Gastroesophageal sphincter (tissue), 4 donors: ENCODE results near the gene OGDH. TPM values are rescaled to one million over a fixed set of nuclear protein-coding genes. Genes with fewer than 3 reads are reported as not detected.
"Not testable (repeated sequence)": the region's sequence is repeated elsewhere in the genome, so short reads cannot be mapped to it uniquely, and the experiment has no call there.

Experiments used
- ATAC-seq: fragments of 150-250 bp; one replicate; pipeline ENCODE4 v1.9.1; 2016; ENCODE audit warnings: mild to moderate bottlenecking, moderate library complexity
- H3K27ac ChIP-seq, 4 donors: fragments of 200-600 bp; sonication (generic) in 3 of 4; 1 replicate in 3 of 4; 2 replicates in 1 of 4; pipeline ENCODE4 v1.5.1; 2016 to 2019
- H3K27me3 ChIP-seq: fragments of 200-600 bp; sonication (generic); one replicate; pipeline ENCODE4 v1.5.1; 2019
- H3K36me3 ChIP-seq, 2 donors: fragments of 200-600 bp; sonication (generic); one replicate each; pipeline ENCODE4 v1.5.1; 2019; ENCODE audit warnings: control low read depth in 1 of 2
- H3K4me1 ChIP-seq, 3 donors: fragments of 200-600 bp; sonication (generic); 1 replicate in 2 of 3; 2 replicates in 1 of 3; pipeline ENCODE4 v1.5.1; 2016 to 2019; ENCODE audit warnings: control low read depth in 2 of 3
- H3K4me3 ChIP-seq, 2 donors: fragments of 200-600 bp; sonication (generic); one replicate each; pipeline ENCODE4 v1.5.1; 2019; ENCODE audit warnings: mild to moderate bottlenecking in 1 of 2, moderate library complexity in 1 of 2
- H3K9me3 ChIP-seq, 3 donors: fragments of 200-600 bp; sonication (generic); one replicate each; pipeline ENCODE4 v1.5.1; 2017 to 2019; ENCODE audit warnings: control low read depth in 2 of 3
- EP300 ChIP-seq: sonication (generic); formaldehyde crosslinking; IDR thresholded peaks from one replicate; pipeline ENCODE4 v1.6.1; 2017; ENCODE audit warnings: antibody characterized with exemption, mild to moderate bottlenecking
- POLR2A ChIP-seq, 2 donors: fragments of 450-650 bp; IDR thresholded peaks; one replicate each; pipeline ENCODE4 v1.6.1; 2017; ENCODE audit warnings: antibody characterized with exemption in 2 of 2, mild to moderate bottlenecking in 2 of 2, moderate library complexity in 1 of 2
- POLR2AphosphoS5 ChIP-seq: sonication (generic); formaldehyde crosslinking; IDR thresholded peaks from one replicate; pipeline ENCODE4 v1.6.1; 2017; ENCODE audit warnings: antibody characterized with exemption
- WGBS, 2 donors: methylation state at CpG; one replicate each; pipeline ENCODE4 v1.1.5; 2018; ENCODE audit warnings: low coverage in 1 of 2; 5-methylcytosine and 5-hydroxymethylcytosine counted together
- total RNA-seq, 4 donors: library from RNA; depleted of rRNA; stranded (reverse); fragments of >200 nt; gene quantifications; one replicate each; pipeline ENCODE4 v1.1.0, GENCODE V29; 2016
- TF ChIP-seq, protein P1 (sequence below), 4 experiments: fragments of 200-600 bp in 2 of 4; fragments of 450-650 bp in 2 of 4; sonication (generic) in 1 of 4; IDR thresholded peaks; one replicate each; pipeline ENCODE4 v1.5.1; 2017 to 2019; ENCODE audit warnings: antibody characterized with exemption in 4 of 4, mild to moderate bottlenecking in 2 of 4, moderate library complexity in 2 of 4

OGDH gene
- total RNA-seq, 4 donors from 2014 or later, result 112 to 222 (median 137) TPM

DNA sequence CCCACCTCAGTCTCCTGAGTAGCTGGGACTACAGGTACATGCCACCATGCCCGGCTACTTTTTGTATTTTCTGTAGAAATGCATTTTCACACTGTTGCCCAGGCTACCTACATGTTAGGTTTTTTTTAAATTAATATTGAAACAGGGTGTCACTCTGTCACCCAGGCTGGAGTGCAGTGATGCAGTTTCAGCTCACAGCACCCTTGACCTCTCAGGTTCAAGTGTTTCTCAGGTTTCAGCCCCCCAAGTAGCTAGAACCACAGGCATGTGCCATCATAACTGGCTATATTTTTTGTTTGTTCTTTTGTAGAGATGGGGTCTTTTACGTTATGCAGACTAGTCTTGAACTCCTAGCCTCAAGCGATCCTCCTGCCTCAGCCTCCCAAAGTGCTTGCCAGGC is 109.8 kb downstream of the OGDH start:
- H3K27me3 ChIP-seq, result no peaks in the 10 kb centered on the region
- no peak overlapping the region for H3K27ac ChIP-seq
- no peak for ATAC-seq
- WGBS, 2 donors, result 85 to 90% methylated on average over 2 of the region's 3 CpGs
- H3K4me1 ChIP-seq, result no peaks in the 10 kb centered on the region
- H3K4me3 ChIP-seq, result no peak overlapping the region
- H3K36me3 ChIP-seq, result no peaks in the 10 kb centered on the region
- no peak for TF ChIP-seq EP300
- no peak for TF ChIP-seq POLR2A (IDR thresholded peaks at IDR 0.05)
- TF ChIP-seq, protein P1, sequence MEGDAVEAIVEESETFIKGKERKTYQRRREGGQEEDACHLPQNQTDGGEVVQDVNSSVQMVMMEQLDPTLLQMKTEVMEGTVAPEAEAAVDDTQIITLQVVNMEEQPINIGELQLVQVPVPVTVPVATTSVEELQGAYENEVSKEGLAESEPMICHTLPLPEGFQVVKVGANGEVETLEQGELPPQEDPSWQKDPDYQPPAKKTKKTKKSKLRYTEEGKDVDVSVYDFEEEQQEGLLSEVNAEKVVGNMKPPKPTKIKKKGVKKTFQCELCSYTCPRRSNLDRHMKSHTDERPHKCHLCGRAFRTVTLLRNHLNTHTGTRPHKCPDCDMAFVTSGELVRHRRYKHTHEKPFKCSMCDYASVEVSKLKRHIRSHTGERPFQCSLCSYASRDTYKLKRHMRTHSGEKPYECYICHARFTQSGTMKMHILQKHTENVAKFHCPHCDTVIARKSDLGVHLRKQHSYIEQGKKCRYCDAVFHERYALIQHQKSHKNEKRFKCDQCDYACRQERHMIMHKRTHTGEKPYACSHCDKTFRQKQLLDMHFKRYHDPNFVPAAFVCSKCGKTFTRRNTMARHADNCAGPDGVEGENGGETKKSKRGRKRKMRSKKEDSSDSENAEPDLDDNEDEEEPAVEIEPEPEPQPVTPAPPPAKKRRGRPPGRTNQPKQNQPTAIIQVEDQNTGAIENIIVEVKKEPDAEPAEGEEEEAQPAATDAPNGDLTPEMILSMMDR (IDR thresholded peaks at IDR 0.05), result no peak
- TF ChIP-seq POLR2AphosphoS5, result no peak
- no peaks in the 10 kb centered on the region for H3K9me3 ChIP-seq

DNA sequence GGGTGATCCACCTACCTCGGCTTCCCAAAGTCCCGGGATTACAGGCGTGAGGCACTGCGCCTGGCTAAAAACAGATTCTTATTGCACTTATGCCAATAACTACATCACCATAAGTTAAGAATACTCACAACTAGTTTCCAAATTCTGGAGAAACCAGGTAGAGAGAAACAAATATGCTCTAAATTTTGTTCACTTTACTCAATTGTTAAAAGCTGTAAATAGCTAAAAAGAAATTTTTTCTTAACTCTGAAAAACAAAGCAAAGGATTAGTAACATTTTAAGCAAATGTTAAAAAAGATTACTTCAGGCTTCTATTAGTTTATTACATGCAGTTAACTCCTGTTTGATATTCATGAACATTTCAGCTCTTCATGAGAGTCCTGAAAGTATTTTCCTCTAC is 113.9 kb downstream of the OGDH start:
- no peaks in the 10 kb centered on the region for H3K9me3 ChIP-seq

DNA sequence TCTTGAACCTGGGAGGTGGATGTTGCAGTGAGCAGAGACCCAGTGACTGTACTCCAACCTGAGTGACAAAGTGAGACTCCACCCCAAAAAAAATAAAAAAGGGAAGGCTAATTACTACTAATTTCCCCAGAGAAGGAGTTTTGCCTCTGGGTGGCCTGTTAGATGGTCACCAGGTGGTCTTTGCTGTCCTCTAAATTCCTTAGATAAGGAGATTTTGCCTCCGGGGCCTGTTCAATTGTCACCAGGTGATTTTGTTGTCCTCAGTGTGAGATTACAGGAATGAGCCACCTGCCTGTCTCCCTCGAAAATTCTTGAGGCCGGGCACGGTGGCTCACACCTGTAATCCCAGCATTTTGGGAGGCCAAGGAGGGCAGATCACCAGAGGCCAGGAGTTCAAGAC is 117.8 kb downstream of the OGDH start:
- no peak overlapping the region for H3K27ac ChIP-seq
- H3K9me3 ChIP-seq, result no peaks in the 10 kb centered on the region
- ATAC-seq, result no peak
- H3K27me3 ChIP-seq, result no peaks in the 10 kb centered on the region
- TF ChIP-seq EP300 (no peak), POLR2AphosphoS5 (no peak), POLR2A (IDR thresholded peaks at IDR 0.05) (no peak)
- TF ChIP-seq, protein P1 (IDR thresholded peaks at IDR 0.05), result no peak
- WGBS, 2 donors, result 57% methylated on average over 3 of the region's 4 CpGs; no CpG with 5 or more reads in 1 of the 2 donors
- no peaks in the 10 kb centered on the region for H3K36me3 ChIP-seq
- no peak overlapping the region for H3K4me3 ChIP-seq
- no peaks in the 10 kb centered on the region for H3K4me1 ChIP-seq

More for the DNA sequence above, 113.9 kb downstream of the OGDH start:
- H3K4me3 ChIP-seq, result no peak overlapping the region
- no peaks in the 10 kb centered on the region for H3K36me3 ChIP-seq
- WGBS, 2 donors, result 98% methylated on average over 4 of the region's 4 CpGs; no CpG with 5 or more reads in 1 of the 2 donors
- no peak for ATAC-seq
- no peaks in the 10 kb centered on the region for H3K27me3 ChIP-seq
- H3K4me1 ChIP-seq, result no peaks in the 10 kb centered on the region
- no peak overlapping the region for H3K27ac ChIP-seq
- TF ChIP-seq POLR2AphosphoS5, result no peak
- TF ChIP-seq EP300, result no peak
- no peak for TF ChIP-seq POLR2A (IDR thresholded peaks at IDR 0.05)
- TF ChIP-seq, protein P1 (IDR thresholded peaks at IDR 0.05), result no peak

DNA sequence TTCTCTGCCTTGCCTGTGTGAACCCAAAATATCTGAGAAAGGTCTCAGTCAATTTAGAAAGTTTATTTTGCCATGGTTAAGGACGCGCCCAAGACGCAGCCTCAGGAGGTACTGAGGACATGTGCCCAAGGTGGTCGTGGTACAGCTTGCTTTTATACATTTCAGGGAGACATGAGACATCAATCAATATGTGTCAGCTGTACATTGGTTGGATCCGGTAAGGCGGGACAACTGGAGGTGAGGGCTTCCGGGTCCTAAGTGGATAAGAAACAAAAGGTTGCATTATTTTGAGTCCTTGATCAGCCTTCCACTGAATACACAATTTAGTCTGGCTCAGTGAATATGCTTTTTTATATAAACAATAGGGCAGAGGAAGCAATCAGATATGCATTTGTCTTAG is 119.8 kb downstream of the OGDH start:
- 65 to 78% methylated on average over 4 to 7 of the region's 7 CpGs for WGBS, 2 donors
- H3K9me3 ChIP-seq, ATAC-seq, H3K4me1 ChIP-seq, H3K4me3 ChIP-seq, H3K36me3 ChIP-seq, H3K27ac ChIP-seq, H3K27me3 ChIP-seq: not testable (repeated sequence)

DNA sequence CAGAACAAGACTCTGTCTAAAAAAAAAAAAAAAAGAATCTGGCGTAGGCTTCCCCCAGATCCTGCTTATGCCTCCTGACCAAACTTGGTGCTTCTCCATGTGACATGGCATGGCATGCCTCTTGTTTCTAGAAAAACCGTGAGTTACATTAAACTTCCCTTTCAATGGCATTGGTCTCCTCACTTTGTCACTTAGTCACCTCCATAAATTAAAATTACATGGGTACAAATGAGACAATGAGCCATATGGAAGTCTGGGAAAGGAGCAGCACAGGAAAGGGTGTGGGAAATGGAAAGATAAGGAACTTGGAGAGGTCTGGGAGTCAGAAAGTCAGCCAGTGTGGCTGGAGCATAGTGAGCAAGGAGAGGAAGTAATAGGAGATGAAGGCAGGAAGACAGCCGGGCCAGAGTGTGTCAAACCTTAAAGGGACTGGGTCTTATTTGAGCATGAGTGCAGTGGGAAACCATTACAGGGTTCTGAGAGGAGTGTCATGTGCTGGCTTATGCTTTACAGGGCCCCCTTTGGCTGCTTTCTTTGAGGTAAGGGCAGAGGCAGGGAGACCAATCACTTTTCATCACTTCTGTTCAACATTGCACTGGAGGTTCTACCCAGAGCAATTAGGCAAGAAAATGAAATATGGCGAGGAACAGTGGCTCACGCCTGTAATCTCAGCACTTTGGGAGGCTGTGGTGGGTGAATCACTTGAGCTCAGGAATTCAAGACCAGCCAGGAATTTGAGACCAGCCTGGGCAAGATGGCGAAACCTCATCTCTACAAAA is 120.9 kb downstream of the OGDH start:
- no peak overlapping the region for H3K27ac ChIP-seq
- H3K4me3 ChIP-seq, result no peak overlapping the region
- no peaks in the 10 kb centered on the region for H3K27me3 ChIP-seq
- no peaks in the 10 kb centered on the region for H3K4me1 ChIP-seq
- H3K36me3 ChIP-seq, result peaks cover 0 to 7% of the 10 kb centered on the region in 2 donors
- ATAC-seq, result no peak
- H3K9me3 ChIP-seq, result no peaks in the 10 kb centered on the region
- WGBS, 2 donors, result 65 to 88% methylated on average over 1 to 5 of the region's 6 CpGs
- TF ChIP-seq POLR2AphosphoS5, result no peak

DNA sequence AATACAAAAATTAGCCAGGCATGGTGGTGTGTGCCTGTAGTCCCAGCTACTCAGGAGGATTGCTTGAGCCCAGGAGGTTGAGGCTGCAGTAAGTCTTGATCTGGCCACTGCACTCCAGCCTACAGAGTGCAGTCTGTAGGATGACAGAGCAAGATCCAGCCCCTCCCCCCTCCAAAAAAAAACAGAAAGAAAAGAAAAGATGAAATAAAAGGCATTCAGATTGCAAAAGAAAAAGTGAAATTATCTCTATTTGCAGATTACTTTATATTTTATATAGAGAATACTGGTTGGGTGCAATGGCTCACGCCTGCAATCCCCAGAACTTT is 121.5 kb downstream of the OGDH start:
- Histone ChIP-seq H3K9me3 (no peaks in the 10 kb centered on the region), H3K27ac (no peak overlapping the region), H3K27me3 (no peaks in the 10 kb centered on the region), H3K4me3 (no peak overlapping the region), H3K36me3 (peaks cover 0 to 7% of the 10 kb centered on the region in 2 donors), H3K4me1 (no peaks in the 10 kb centered on the region)
- no peak for ATAC-seq
- 100% methylated on average over 1 of the region's 1 CpG; no CpG with 5 or more reads in 1 of the 2 donors for WGBS, 2 donors
- TF ChIP-seq POLR2A (IDR thresholded peaks at IDR 0.05), result no peak
